Esophagus squamous epithelium (tissue), 5 donors: ENCODE data around the gene APOC1. TPM values are rescaled to one million over a fixed set of nuclear protein-coding genes. Genes with fewer than 3 reads are reported as not detected.

Experiments
- DNase-seq: peaks from one replicate; lab custom pipeline; 2025; lab: John Stamatoyannopoulos, UW
- H3K27ac ChIP-seq, 4 donors: fragments of 200-600 bp; sonication (generic); one replicate each; pipeline ENCODE4 v1.5.1; 2016 to 2019; ENCODE audit warnings: mild to moderate bottlenecking in 1 of 4
- H3K27me3 ChIP-seq, 4 donors: fragments of 200-600 bp; sonication (generic); 1 replicate in 3 of 4; 2 replicates in 1 of 4; pipeline versions ENCODE4 v1.5.1 to v1.6.0; 2017 to 2021; ENCODE audit warnings: antibody characterized with exemption in 1 of 4
- H3K36me3 ChIP-seq, 3 donors: fragments of 200-600 bp; sonication (generic); one replicate each; pipeline ENCODE4 v1.5.1; 2016 to 2019
- H3K4me1 ChIP-seq, 3 donors: fragments of 200-600 bp; sonication (generic); one replicate each; pipeline ENCODE4 v1.5.1; 2017 to 2019
- H3K4me3 ChIP-seq, 4 donors: fragments of 200-600 bp; sonication (generic); 1 replicate in 3 of 4; 2 replicates in 1 of 4; pipeline ENCODE4 v1.5.1; 2016 to 2019; ENCODE audit warnings: mild to moderate bottlenecking in 2 of 4, moderate library complexity in 1 of 4
- H3K9me3 ChIP-seq, 3 donors: fragments of 200-600 bp; sonication (generic); one replicate each; pipeline ENCODE4 v1.5.1; 2016 to 2019
- CTCF ChIP-seq, 6 experiments: fragments of 450-650 bp in 4 of 6; fragments of 200-600 bp in 2 of 6; sonication (generic) in 2 of 6; IDR thresholded peaks; one replicate each; pipeline ENCODE4 v1.5.1; 2016 to 2019; ENCODE audit warnings: antibody characterized with exemption in 6 of 6, mild to moderate bottlenecking in 4 of 6, moderate library complexity in 4 of 6
- POLR2A ChIP-seq, 4 donors: fragments of 450-650 bp; IDR thresholded peaks; one replicate each; pipeline ENCODE4 v1.6.1; 2017; ENCODE audit warnings: antibody characterized with exemption in 4 of 4, mild to moderate bottlenecking in 4 of 4, moderate library complexity in 3 of 4
- WGBS, 2 donors: methylation state at CpG; one replicate each; pipeline ENCODE4 v1.1.5; 2018; 5-methylcytosine and 5-hydroxymethylcytosine counted together
- intact Hi-C: fragments of 100-400 bp; cut with DNase I; formaldehyde crosslinking; loops from one replicate; pipeline ENCODE4 v1.15.0; 2022
- total RNA-seq, 4 donors: library from RNA; depleted of rRNA; stranded (reverse); fragments of >200 nt; gene quantifications; one replicate each; pipeline ENCODE4 v1.1.0, GENCODE V29; 2016
- donor health status: DM: yes; HTN: yes; CAD: no.

The APOC1 gene
- total RNA-seq, 4 donors from 2014 or later, result 1.4 to 7.5 (median 4.1) TPM

- peaks cover 0 to 2% (median 0%) of the 10 kb centered on the region in 4 donors for H3K27me3 ChIP-seq
- H3K27ac ChIP-seq, result no peak overlapping the region
- H3K9me3 ChIP-seq, result no peaks in the 10 kb centered on the region
- no peaks in the 10 kb centered on the region for H3K36me3 ChIP-seq
- no peak for DNase-seq
- H3K4me3 ChIP-seq, result no peak overlapping the region
- no peak for TF ChIP-seq CTCF (IDR thresholded peaks at IDR 0.05)
- no peak for TF ChIP-seq POLR2A (IDR thresholded peaks at IDR 0.05)
- 85% methylated on average over 4 of the region's 4 CpGs for WGBS, 2 donors
- H3K4me1 ChIP-seq, result peaks cover 3 to 12% (median 4%) of the 10 kb centered on the region in 3 donors
- intact Hi-C loops, result no loop called here
These were observed 17.1 kb downstream of the APOC1 start for GRCh38 chr19:44931541-44931940.

- Histone ChIP-seq H3K4me1 (no peaks in the 10 kb centered on the region), H3K9me3 (no peaks in the 10 kb centered on the region), H3K27ac (no peak overlapping the region), H3K4me3 (no peak overlapping the region), H3K36me3 (no peaks in the 10 kb centered on the region), H3K27me3 (no peaks in the 10 kb centered on the region)
- WGBS, 2 donors, result 62 to 75% methylated on average over 5 of the region's 5 CpGs
- no peak for DNase-seq
- TF ChIP-seq POLR2A (IDR thresholded peaks at IDR 0.05) (no peak), CTCF (IDR thresholded peaks at IDR 0.05) (no peak)
- intact Hi-C loops, result no loop called here
These were observed 25.3 kb downstream of the APOC1 start for GRCh38 chr19:44939668-44940067.

GRCh38 chr19:44942067-44942571, 27.7 kb downstream of the APOC1 start, which contains the start of gene APOC4:
Gene APOC4, plus strand, starts transcription at chr19:44942237. Its CDS starts 41 bp downstream, at chr19:44942278.
- intact Hi-C loops, result no loop called here
- 77 to 100% methylated on average over 2 to 8 of the region's 14 CpGs for WGBS, 2 donors
- Histone ChIP-seq H3K4me3 (no peak within 1 kb of the TSS), H3K9me3 (no peaks in the 10 kb centered on the region), H3K27me3 (no peaks in the 10 kb centered on the region), H3K27ac (no peak within 1 kb of the TSS), H3K4me1 (no peaks in the 10 kb centered on the region), H3K36me3 (no peaks in the 10 kb centered on the region)
- no peak for TF ChIP-seq CTCF (IDR thresholded peaks at IDR 0.05)
- no peak for TF ChIP-seq POLR2A (IDR thresholded peaks at IDR 0.05)
- no peak for DNase-seq

- Histone ChIP-seq H3K36me3 (no peaks in the 10 kb centered on the region), H3K27me3 (no peaks in the 10 kb centered on the region), H3K9me3 (no peaks in the 10 kb centered on the region), H3K27ac (no peak overlapping the region), H3K4me3 (no peak overlapping the region), H3K4me1 (no peaks in the 10 kb centered on the region)
- no peak for TF ChIP-seq POLR2A (IDR thresholded peaks at IDR 0.05)
- TF ChIP-seq CTCF (IDR thresholded peaks at IDR 0.05), result no peak
- WGBS, 2 donors, result 29 to 44% methylated on average over 3 to 10 of the region's 10 CpGs
- intact Hi-C loops, result no loop called here
- DNase-seq, result no peak
These were observed 29.4 kb downstream of the APOC1 start for GRCh38 chr19:44943801-44944249.

- Histone ChIP-seq H3K27me3 (no peaks in the 10 kb centered on the region), H3K9me3 (no peaks in the 10 kb centered on the region), H3K36me3 (peaks cover 0 to 12% (median 0%) of the 10 kb centered on the region in 3 donors), H3K4me1 (peaks cover 0 to 11% (median 5%) of the 10 kb centered on the region in 3 donors), H3K27ac (no peak overlapping the region), H3K4me3 (no peak overlapping the region)
- no peak for TF ChIP-seq POLR2A (IDR thresholded peaks at IDR 0.05)
- no peak for TF ChIP-seq CTCF (IDR thresholded peaks at IDR 0.05)
- WGBS, 2 donors, result 75 to 85% methylated on average over 11 of the region's 13 CpGs
- intact Hi-C loops, result no loop called here
- DNase-seq, result no peak
These were observed 32.7 kb downstream of the APOC1 start for GRCh38 chr19:44947041-44947581.
